ENCODE results near the gene THSD7A. TPM values are rescaled to one million over a fixed set of nuclear protein-coding genes. Genes with fewer than 3 reads are reported as not detected.

Gene THSD7A
- total RNA-seq, 1 experiment from 2014 or later = not detected

- H3K9me3 ChIP-seq (ENCODE audit: low read length) = no peaks in the 10 kb centered on the region
- no peaks in the 10 kb centered on the region for H3K36me3 ChIP-seq (ENCODE audit: insufficient read depth, low read length)
- no peaks in the 10 kb centered on the region for H3K79me2 ChIP-seq (ENCODE audit: low read length)
- no peak overlapping the region for H3K4me3 ChIP-seq (ENCODE audit: low read length)
- DNase-seq = no peak
- no peak overlapping the region for H2AFZ ChIP-seq (ENCODE audit: low read length)
- H4K20me1 ChIP-seq (ENCODE audit: insufficient read depth, low read depth, low read length) = no peaks in the 10 kb centered on the region
- no peaks in the 10 kb centered on the region for H3K4me1 ChIP-seq (ENCODE audit: low read length)
- no peak overlapping the region for H3K4me2 ChIP-seq (ENCODE audit: low read depth, low read length, poor library complexity, severe bottlenecking)
- H3K9me2 ChIP-seq (replicated peaks; ENCODE audit: insufficient read depth, low read length) = no peaks in the 10 kb centered on the region
- H3K9ac ChIP-seq (ENCODE audit: low read length) = no peak overlapping the region
- no peaks in the 10 kb centered on the region for H3K27me3 ChIP-seq (ENCODE audit: low read length)
- H3K27ac ChIP-seq (ENCODE audit: low read length) = no peak overlapping the region
Measured at GRCh38 chr7:11743016-11743415, 89.0 kb downstream of the THSD7A start.

DNA sequence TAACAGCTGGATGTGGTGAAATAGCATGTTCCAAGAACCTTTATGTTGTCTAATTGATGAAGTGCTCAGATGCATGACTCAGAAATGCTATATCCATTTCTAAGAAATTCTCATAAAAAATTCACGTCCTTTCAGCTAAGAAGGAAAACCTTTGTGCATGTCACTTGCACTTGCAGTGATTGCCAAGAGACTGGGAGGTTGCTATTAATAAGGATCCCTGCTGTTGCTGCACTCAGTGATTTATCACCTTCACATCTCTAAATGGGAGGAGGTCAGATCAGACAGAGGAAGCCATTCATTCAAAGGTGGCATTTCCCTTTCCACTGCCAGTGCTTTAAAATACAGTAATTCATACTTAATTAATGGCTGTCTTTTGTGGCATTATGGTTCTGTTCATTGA, 89.5 kb downstream of the THSD7A start:
- H3K36me3 ChIP-seq (ENCODE audit: insufficient read depth, low read length) = no peaks in the 10 kb centered on the region
- no peaks in the 10 kb centered on the region for H3K9me3 ChIP-seq (ENCODE audit: low read length)
- no peak overlapping the region for H3K4me3 ChIP-seq (ENCODE audit: low read length)
- no peaks in the 10 kb centered on the region for H3K79me2 ChIP-seq (ENCODE audit: low read length)
- H3K4me1 ChIP-seq (ENCODE audit: low read length) = no peaks in the 10 kb centered on the region
- no peak overlapping the region for H2AFZ ChIP-seq (ENCODE audit: low read length)
- no peaks in the 10 kb centered on the region for H3K9me2 ChIP-seq (replicated peaks; ENCODE audit: insufficient read depth, low read length)
- DNase-seq = no peak
- H4K20me1 ChIP-seq (ENCODE audit: insufficient read depth, low read depth, low read length) = no peaks in the 10 kb centered on the region
- H3K27me3 ChIP-seq (ENCODE audit: low read length) = no peaks in the 10 kb centered on the region
- H3K4me2 ChIP-seq (ENCODE audit: low read depth, low read length, poor library complexity, severe bottlenecking) = no peak overlapping the region
- no peak overlapping the region for H3K27ac ChIP-seq (ENCODE audit: low read length)
- H3K9ac ChIP-seq (ENCODE audit: low read length) = no peak overlapping the region

- no peak for DNase-seq
- Histone ChIP-seq H3K27me3 (ENCODE audit: low read length) (no peaks in the 10 kb centered on the region), H3K9ac (ENCODE audit: low read length) (no peak overlapping the region), H4K20me1 (ENCODE audit: insufficient read depth, low read depth, low read length) (no peaks in the 10 kb centered on the region), H3K9me2 (replicated peaks; ENCODE audit: insufficient read depth, low read length) (no peaks in the 10 kb centered on the region), H3K4me3 (ENCODE audit: low read length) (no peak overlapping the region), H3K4me1 (ENCODE audit: low read length) (no peaks in the 10 kb centered on the region), H2AFZ (ENCODE audit: low read length) (no peak overlapping the region), H3K9me3 (ENCODE audit: low read length) (no peaks in the 10 kb centered on the region), H3K79me2 (ENCODE audit: low read length) (no peaks in the 10 kb centered on the region), H3K4me2 (ENCODE audit: low read depth, low read length, poor library complexity, severe bottlenecking) (no peak overlapping the region), H3K27ac (ENCODE audit: low read length) (no peak overlapping the region), H3K36me3 (ENCODE audit: insufficient read depth, low read length) (no peaks in the 10 kb centered on the region)
Measured at GRCh38 chr7:11737723-11738122, 94.3 kb downstream of the THSD7A start.

- Histone ChIP-seq H3K27ac (ENCODE audit: low read length) (no peak overlapping the region), H3K9ac (ENCODE audit: low read length) (no peak overlapping the region), H3K4me2 (ENCODE audit: low read depth, low read length, poor library complexity, severe bottlenecking) (no peak overlapping the region), H3K79me2 (ENCODE audit: low read length) (no peaks in the 10 kb centered on the region), H2AFZ (ENCODE audit: low read length) (no peak overlapping the region), H3K9me2 (replicated peaks; ENCODE audit: insufficient read depth, low read length) (no peaks in the 10 kb centered on the region), H3K27me3 (ENCODE audit: low read length) (no peaks in the 10 kb centered on the region), H3K4me3 (ENCODE audit: low read length) (no peak overlapping the region), H3K4me1 (ENCODE audit: low read length) (no peaks in the 10 kb centered on the region), H4K20me1 (ENCODE audit: insufficient read depth, low read depth, low read length) (no peaks in the 10 kb centered on the region), H3K9me3 (ENCODE audit: low read length) (no peaks in the 10 kb centered on the region), H3K36me3 (ENCODE audit: insufficient read depth, low read length) (no peaks in the 10 kb centered on the region)
- no peak for DNase-seq
Measured at GRCh38 chr7:11732207-11732606, 99.8 kb downstream of the THSD7A start.

- DNase-seq = no peak
- H3K27ac ChIP-seq (ENCODE audit: low read length) = no peak overlapping the region
- H3K27me3 ChIP-seq (ENCODE audit: low read length) = no peaks in the 10 kb centered on the region
- no peaks in the 10 kb centered on the region for H3K9me3 ChIP-seq (ENCODE audit: low read length)
- H3K4me3 ChIP-seq (ENCODE audit: low read length) = no peak overlapping the region
- no peaks in the 10 kb centered on the region for H4K20me1 ChIP-seq (ENCODE audit: insufficient read depth, low read depth, low read length)
- H2AFZ ChIP-seq (ENCODE audit: low read length) = no peak overlapping the region
- H3K9me2 ChIP-seq (replicated peaks; ENCODE audit: insufficient read depth, low read length) = no peaks in the 10 kb centered on the region
- H3K4me1 ChIP-seq (ENCODE audit: low read length) = no peaks in the 10 kb centered on the region
- no peaks in the 10 kb centered on the region for H3K79me2 ChIP-seq (ENCODE audit: low read length)
- no peak overlapping the region for H3K9ac ChIP-seq (ENCODE audit: low read length)
- no peak overlapping the region for H3K4me2 ChIP-seq (ENCODE audit: low read depth, low read length, poor library complexity, severe bottlenecking)
- H3K36me3 ChIP-seq (ENCODE audit: insufficient read depth, low read length) = no peaks in the 10 kb centered on the region
Measured at GRCh38 chr7:11730725-11731124, 101.3 kb downstream of the THSD7A start.

DNA sequence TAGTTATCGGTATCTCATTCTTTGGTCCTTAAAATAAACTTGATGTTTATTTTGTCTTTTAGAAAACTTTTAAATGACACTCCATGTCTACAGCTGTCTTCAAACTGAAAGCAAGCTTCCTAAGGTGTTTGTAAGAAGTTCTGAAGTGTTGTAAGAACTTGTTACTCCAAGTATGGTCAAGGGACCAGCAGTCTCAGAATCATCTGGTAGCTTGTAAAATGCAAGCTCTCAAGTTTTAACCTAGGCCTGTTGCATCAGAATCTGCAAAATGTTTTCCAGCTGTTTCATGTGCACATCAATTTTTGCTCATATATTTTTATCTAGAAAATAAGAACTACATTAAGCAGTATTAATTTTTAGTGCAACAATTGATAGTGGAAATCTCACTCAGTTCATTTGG, 104.1 kb downstream of the THSD7A start:
- Histone ChIP-seq H3K4me3 (ENCODE audit: low read length) (no peak overlapping the region), H3K9me2 (replicated peaks; ENCODE audit: insufficient read depth, low read length) (no peaks in the 10 kb centered on the region), H2AFZ (ENCODE audit: low read length) (no peak overlapping the region), H3K27me3 (ENCODE audit: low read length) (no peaks in the 10 kb centered on the region), H3K79me2 (ENCODE audit: low read length) (no peaks in the 10 kb centered on the region), H4K20me1 (ENCODE audit: insufficient read depth, low read depth, low read length) (no peaks in the 10 kb centered on the region), H3K36me3 (ENCODE audit: insufficient read depth, low read length) (no peaks in the 10 kb centered on the region), H3K9ac (ENCODE audit: low read length) (no peak overlapping the region), H3K9me3 (ENCODE audit: low read length) (no peaks in the 10 kb centered on the region), H3K4me2 (ENCODE audit: low read depth, low read length, poor library complexity, severe bottlenecking) (no peak overlapping the region), H3K4me1 (ENCODE audit: low read length) (no peaks in the 10 kb centered on the region), H3K27ac (ENCODE audit: low read length) (no peak overlapping the region)
- no peak for DNase-seq

DNA sequence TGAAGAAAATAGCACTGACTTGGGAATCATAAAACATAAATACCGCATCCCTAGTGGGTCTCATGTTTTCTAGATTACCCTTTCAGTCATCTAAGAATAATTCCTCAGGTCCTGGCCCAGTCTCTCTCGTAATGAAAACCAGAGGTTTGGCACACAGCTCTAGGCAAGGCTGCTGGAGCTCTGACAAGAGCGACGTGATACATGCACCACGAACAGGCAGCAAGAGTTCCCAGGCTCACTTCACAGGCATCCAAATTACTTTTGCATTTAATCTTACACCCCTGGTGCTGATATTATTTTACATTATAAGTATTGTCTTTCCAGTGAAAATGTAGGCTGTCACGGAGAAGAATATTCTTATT, 105.2 kb downstream of the THSD7A start:
- no peaks in the 10 kb centered on the region for H3K4me1 ChIP-seq (ENCODE audit: low read length)
- no peak for DNase-seq

GRCh38 chr7:11726001-11726793, 105.8 kb downstream of the THSD7A start:
- Histone ChIP-seq H3K4me2 (ENCODE audit: low read depth, low read length, poor library complexity, severe bottlenecking) (no peak overlapping the region), H3K36me3 (ENCODE audit: insufficient read depth, low read length) (no peaks in the 10 kb centered on the region)
- DNase-seq = no peak

More for the DNA sequence above, 105.2 kb downstream of the THSD7A start:
- H3K9me3 ChIP-seq (ENCODE audit: low read length) = no peaks in the 10 kb centered on the region
- H2AFZ ChIP-seq (ENCODE audit: low read length) = no peak overlapping the region
- H3K9ac ChIP-seq (ENCODE audit: low read length) = no peak overlapping the region
- H3K4me3 ChIP-seq (ENCODE audit: low read length) = no peak overlapping the region
- H3K79me2 ChIP-seq (ENCODE audit: low read length) = no peaks in the 10 kb centered on the region
- no peak overlapping the region for H3K27ac ChIP-seq (ENCODE audit: low read length)
- no peaks in the 10 kb centered on the region for H4K20me1 ChIP-seq (ENCODE audit: insufficient read depth, low read depth, low read length)
- no peaks in the 10 kb centered on the region for H3K27me3 ChIP-seq (ENCODE audit: low read length)
- no peaks in the 10 kb centered on the region for H3K9me2 ChIP-seq (replicated peaks; ENCODE audit: insufficient read depth, low read length)
- H3K4me2 ChIP-seq (ENCODE audit: low read depth, low read length, poor library complexity, severe bottlenecking) = no peak overlapping the region
- H3K36me3 ChIP-seq (ENCODE audit: insufficient read depth, low read length) = no peaks in the 10 kb centered on the region

More at GRCh38 chr7:11726001-11726793, 105.8 kb downstream of the THSD7A start:
- Histone ChIP-seq H3K27ac (ENCODE audit: low read length) (no peak overlapping the region), H4K20me1 (ENCODE audit: insufficient read depth, low read depth, low read length) (no peaks in the 10 kb centered on the region), H3K9ac (ENCODE audit: low read length) (no peak overlapping the region), H3K27me3 (ENCODE audit: low read length) (no peaks in the 10 kb centered on the region), H3K4me1 (ENCODE audit: low read length) (no peaks in the 10 kb centered on the region), H3K79me2 (ENCODE audit: low read length) (no peaks in the 10 kb centered on the region), H3K9me3 (ENCODE audit: low read length) (no peaks in the 10 kb centered on the region), H3K9me2 (replicated peaks; ENCODE audit: insufficient read depth, low read length) (no peaks in the 10 kb centered on the region; the same call in 1 of the 2 replicates), H3K4me3 (ENCODE audit: low read length) (no peak overlapping the region), H2AFZ (ENCODE audit: low read length) (peak overlapping the region; percentile 43; the same call in 1 of the 2 replicates)
